ENCODE data around the gene TDRKH.

GRCh38 chr1:151806170-151806569 is 15.9 kb upstream of the TDRKH start:
- TF ChIP-seq POLR2A (IDR thresholded peaks at IDR 0.05; ENCODE audit: low read depth, low read length) = no peak
- TF ChIP-seq POLR2AphosphoS5 (IDR thresholded peaks at IDR 0.05; ENCODE audit: low read depth, low read length) = no peak

All from GM12892 (cell line).